ENCODE results near the gene BHLHE23. TPM values are rescaled to one million over a fixed set of nuclear protein-coding genes. Genes with fewer than 3 reads are reported as not detected.

The BHLHE23 gene
- total RNA-seq, 2 experiments from 2014 or later, result not detected

DNA sequence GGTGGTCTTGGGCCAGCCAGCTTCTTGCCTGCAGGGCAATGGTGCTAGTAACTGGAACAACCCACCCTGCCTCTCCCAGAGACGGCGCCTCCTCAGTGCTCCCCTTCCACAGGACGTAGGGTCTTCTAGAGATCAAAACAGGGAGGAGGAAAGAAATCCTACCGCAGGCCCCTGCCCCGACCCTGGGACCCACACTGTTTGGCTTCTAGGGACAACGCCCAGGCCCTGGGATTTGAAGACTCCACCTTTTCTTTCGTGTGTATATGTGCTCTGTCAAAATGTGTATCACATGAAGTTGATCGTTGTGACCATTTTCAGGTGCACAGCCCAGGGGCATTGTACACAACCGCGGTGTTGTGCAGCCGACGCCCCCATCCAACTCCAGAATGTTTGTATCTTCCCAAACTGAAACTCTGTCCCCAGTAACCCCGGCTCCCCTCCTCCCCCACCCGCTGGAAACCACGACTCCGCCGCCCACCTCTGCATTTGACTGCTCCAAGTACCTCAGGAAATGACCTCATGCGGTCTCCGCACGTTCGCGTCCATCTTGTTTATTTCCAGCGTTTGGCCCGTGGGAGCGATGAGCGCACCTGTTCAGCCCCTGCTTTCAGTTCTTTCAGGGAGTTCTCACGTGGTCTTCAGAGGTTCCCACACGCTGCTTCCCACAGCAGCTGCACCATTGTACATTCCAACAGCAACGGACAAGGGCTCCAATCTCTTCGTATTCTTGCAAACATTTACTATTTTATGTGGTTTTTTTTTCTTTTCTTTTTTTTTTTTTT is 3.4 kb upstream of the BHLHE23 start:
- DNase-seq, result peak; percentile 81
- Mint-ChIP-seq H3K36me3 (peaks cover 6% of the 10 kb centered on the region), H3K4me3 (peak overlapping the region; percentile 78), H3K27ac (peak overlapping the region; percentile 57), H3K9me3 (peaks cover 16% of the 10 kb centered on the region), H3K27me3 (peaks cover 57% of the 10 kb centered on the region), H3K4me1 (peaks cover 16% of the 10 kb centered on the region)

DNA sequence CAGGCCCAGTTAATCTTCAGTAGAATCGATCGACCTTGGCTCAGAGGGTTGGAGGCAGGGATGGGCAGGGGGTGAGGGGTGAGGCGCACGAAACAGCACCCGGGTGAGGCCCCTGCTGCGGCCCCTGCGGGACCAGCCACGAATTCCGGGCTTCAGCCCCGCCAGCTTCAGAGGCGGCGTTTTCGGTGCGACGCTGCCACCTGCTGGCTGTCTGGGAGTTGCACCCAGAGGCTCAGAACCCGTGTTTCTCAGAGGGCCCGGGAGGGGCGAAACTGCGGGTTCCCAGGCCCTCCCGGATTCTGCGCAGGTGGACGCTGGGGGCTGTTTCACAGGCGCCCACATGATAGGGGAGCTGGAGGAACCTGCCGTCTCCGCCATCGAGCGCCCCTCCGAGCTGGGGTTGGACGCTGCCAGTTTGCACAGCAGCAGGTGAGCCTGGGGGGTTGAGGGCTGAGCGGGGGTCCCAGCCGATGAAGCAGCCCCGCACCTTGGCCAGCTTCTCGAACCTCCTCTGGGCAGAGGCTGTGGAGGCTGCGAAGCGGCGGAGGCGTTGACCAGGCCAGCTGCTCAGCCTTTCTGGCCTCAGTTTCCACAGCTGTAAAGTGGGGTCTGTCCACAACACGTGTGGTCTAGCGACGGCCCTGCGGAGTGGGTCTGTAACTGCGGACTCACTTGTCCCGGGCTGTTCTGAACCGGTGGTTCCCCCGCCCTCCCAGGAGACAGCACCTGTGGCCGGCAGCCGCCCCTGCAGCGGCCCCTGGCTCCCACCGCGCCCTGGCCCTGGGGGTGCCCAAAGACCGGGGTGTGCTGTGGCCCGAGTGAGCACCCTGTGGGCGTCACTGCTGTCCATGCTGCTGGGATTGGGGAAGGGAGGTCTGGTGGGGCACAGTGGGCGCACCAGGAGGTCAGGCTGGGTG is 2.5 kb upstream of the BHLHE23 start:
- peak; percentile 83 for DNase-seq
- Mint-ChIP-seq H3K4me3 (peak overlapping the region; percentile 22), H3K27ac (no peak overlapping the region), H3K4me1 (peaks cover 15% of the 10 kb centered on the region), H3K9me3 (peaks cover 14% of the 10 kb centered on the region), H3K27me3 (peaks cover 54% of the 10 kb centered on the region), H3K36me3 (peaks cover 4% of the 10 kb centered on the region)

- Mint-ChIP-seq H3K4me1 (peaks cover 18% of the 10 kb centered on the region), H3K27ac (no peak overlapping the region), H3K4me3 (no peak overlapping the region)
Measured at GRCh38 chr20:63008541-63009044, 1.8 kb upstream of the BHLHE23 start.

GRCh38 chr20:63007646-63008488 is 1.1 kb upstream of the BHLHE23 start:
- peaks cover 54% of the 10 kb centered on the region for H3K27me3 Mint-ChIP-seq
- H3K27ac Mint-ChIP-seq, result no peak overlapping the region

More at GRCh38 chr20:63008541-63009044, 1.8 kb upstream of the BHLHE23 start:
- Mint-ChIP-seq H3K36me3 (peaks cover 4% of the 10 kb centered on the region), H3K27me3 (peaks cover 54% of the 10 kb centered on the region), H3K9me3 (peaks cover 8% of the 10 kb centered on the region)
- no peak for DNase-seq

DNA sequence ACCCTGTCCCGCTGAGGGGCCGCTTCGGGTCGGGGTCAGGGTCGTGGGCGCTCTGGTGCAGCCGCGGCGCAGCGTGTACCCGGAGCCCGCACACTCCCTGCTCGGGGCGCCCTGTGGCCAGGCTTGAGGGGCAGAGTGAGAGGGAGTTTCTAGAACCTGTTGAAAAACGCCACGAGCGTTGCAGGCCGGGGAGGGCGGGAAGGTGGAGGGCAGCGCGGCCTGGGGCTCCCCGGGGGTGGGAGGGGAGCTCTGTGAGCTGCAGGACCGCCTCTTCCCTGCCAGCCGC is 539 bp upstream of the BHLHE23 start:
- Mint-ChIP-seq H3K4me1 (peaks cover 18% of the 10 kb centered on the region), H3K9me3 (no peaks in the 10 kb centered on the region), H3K36me3 (no peaks in the 10 kb centered on the region), H3K4me3 (no peak overlapping the region), H3K27ac (no peak overlapping the region), H3K27me3 (peaks cover 55% of the 10 kb centered on the region)
- no peak for DNase-seq

More at GRCh38 chr20:63007646-63008488, 1.1 kb upstream of the BHLHE23 start:
- Mint-ChIP-seq H3K4me3 (no peak overlapping the region), H3K9me3 (peaks cover 1% of the 10 kb centered on the region), H3K36me3 (no peaks in the 10 kb centered on the region), H3K4me1 (peaks cover 18% of the 10 kb centered on the region)
- DNase-seq, result no peak

DNA sequence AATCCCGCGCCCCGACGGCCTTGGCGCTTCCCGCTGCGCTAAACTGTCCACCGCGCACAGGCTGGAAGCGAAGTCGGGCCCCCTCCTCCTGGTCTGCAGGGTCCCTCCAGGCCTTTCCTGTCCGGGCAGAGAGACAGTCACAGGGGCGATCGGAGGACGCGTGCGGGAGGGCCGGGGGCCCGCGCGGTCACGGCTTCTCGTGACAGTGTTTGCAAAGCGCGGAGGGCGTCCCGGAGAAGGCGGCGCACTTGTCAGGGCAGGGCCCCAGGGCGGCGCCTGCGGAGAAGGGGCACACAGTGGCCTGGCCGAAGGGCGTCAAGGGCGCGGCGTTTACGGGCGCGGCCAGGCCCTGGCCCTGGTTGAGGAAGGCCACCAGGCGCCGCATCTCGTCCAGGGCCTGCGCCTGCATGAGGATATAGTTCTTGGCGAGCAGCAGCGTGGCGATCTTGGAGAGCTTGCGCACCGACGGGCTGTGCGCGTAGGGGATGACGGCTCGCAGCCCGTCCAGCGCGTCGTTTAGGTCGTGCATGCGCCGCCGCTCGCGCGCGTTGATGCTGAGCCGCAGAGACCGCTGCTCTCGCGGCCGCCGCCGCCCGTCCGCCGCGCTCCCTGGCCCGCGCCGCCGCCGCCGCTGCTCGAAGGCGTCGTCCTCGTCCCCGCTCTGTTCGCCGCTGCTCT is 763 bp downstream of the BHLHE23 start:
- no peaks in the 10 kb centered on the region for H3K9me3 Mint-ChIP-seq
- peaks cover 64% of the 10 kb centered on the region for H3K27me3 Mint-ChIP-seq
- peaks cover 18% of the 10 kb centered on the region for H3K4me1 Mint-ChIP-seq
- DNase-seq, result peak; percentile 23
- no peaks in the 10 kb centered on the region for H3K36me3 Mint-ChIP-seq
- H3K27ac Mint-ChIP-seq, result no peak overlapping the region
- no peak overlapping the region for H3K4me3 Mint-ChIP-seq

- Mint-ChIP-seq H3K4me3 (no peak overlapping the region), H3K27me3 (peaks cover 69% of the 10 kb centered on the region), H3K27ac (no peak overlapping the region), H3K36me3 (no peaks in the 10 kb centered on the region), H3K4me1 (peaks cover 17% of the 10 kb centered on the region), H3K9me3 (no peaks in the 10 kb centered on the region)
- DNase-seq, result no peak
Measured at GRCh38 chr20:63005365-63005861, 1.4 kb downstream of the BHLHE23 start.

DNA sequence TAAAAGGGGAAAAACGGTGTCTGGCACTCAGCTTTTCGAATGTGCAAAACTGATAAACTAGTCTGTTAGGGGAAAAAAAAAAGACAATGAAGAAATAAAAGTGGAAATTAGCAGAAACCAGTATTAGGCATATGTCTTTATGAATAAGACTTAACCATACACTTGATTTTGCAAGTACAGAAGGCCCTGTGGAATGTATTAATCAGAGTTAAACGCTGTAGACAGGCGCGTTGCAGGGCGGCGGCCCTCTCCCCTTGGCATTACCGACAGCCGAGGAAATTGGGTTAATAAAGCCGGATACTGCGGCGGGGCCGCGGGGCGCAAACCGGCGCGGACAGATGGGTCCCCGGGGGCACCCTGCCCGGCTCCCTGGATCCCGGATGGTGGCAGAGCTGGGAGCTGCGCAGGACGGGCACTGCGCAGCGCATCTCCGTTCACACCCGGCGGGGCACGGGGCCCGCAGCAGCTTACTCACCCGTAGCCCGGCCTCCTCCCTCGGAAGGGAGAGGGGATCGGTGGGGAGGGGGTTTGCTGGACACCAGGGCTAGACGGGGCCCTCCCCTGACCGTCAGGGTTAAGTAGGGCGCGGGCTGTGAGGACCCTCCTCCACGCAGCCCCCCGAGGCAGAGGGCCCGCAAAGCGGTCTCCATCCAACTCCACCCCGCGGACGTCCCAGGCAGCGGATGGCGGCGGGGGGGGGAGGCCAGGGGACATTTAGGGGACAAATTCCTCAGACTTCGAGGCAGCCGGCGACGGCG is 2.0 kb downstream of the BHLHE23 start:
- no peak for DNase-seq
- H3K27ac Mint-ChIP-seq, result no peak overlapping the region
- no peaks in the 10 kb centered on the region for H3K36me3 Mint-ChIP-seq
- no peak overlapping the region for H3K4me3 Mint-ChIP-seq
- peaks cover 11% of the 10 kb centered on the region for H3K4me1 Mint-ChIP-seq
- H3K27me3 Mint-ChIP-seq, result peaks cover 76% of the 10 kb centered on the region
- no peaks in the 10 kb centered on the region for H3K9me3 Mint-ChIP-seq

DNA sequence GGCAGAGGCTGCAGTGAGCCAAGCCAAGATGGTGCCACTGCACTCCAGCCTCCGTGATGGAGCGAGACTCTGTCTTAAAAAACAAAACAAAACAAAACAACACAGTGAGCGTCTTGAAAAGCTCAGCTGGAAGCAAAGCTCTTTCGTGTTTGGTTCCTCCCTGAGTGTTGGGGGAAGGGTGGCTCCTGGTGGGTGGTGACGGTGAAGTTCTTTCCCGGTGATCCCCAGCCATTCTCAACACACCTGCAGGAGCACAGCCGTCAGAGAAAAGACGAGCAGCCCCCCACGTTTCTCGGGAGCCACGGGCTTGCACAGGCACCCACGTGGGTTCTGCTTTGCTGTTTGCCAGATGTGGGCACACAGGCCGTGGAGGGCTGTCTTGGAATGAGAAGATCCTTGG is 3.2 kb downstream of the BHLHE23 start:
- no peaks in the 10 kb centered on the region for H3K36me3 Mint-ChIP-seq
- no peaks in the 10 kb centered on the region for H3K9me3 Mint-ChIP-seq
- no peak for DNase-seq
- H3K27me3 Mint-ChIP-seq, result peaks cover 81% of the 10 kb centered on the region
- H3K4me3 Mint-ChIP-seq, result no peak overlapping the region
- H3K4me1 Mint-ChIP-seq, result peaks cover 8% of the 10 kb centered on the region
- no peak overlapping the region for H3K27ac Mint-ChIP-seq

DNA sequence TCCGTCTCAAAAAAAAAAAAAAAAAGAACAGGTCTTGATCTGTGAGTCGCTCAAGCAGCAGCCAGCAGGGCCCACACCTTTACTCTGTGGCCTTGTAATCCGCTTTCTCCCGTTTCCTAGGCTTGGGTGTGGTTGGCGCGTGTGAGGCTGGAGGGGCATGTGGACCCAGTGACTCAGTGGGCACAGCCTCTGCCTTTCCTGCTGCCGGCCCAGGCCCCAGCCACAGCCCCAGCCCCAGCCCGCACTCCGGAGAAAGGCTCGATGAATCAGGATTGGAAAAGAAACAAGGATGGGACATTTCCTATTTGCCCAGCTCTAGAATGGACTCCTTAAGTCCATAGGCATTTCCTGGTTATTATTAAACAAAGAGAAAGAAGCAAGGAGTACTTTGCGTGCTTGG is 4.3 kb downstream of the BHLHE23 start:
- no peaks in the 10 kb centered on the region for H3K36me3 Mint-ChIP-seq
- no peak for DNase-seq
- H3K9me3 Mint-ChIP-seq, result no peaks in the 10 kb centered on the region
- no peak overlapping the region for H3K4me3 Mint-ChIP-seq
- H3K27ac Mint-ChIP-seq, result no peak overlapping the region
- peaks cover 81% of the 10 kb centered on the region for H3K27me3 Mint-ChIP-seq
- H3K4me1 Mint-ChIP-seq, result peaks cover 5% of the 10 kb centered on the region

DNA sequence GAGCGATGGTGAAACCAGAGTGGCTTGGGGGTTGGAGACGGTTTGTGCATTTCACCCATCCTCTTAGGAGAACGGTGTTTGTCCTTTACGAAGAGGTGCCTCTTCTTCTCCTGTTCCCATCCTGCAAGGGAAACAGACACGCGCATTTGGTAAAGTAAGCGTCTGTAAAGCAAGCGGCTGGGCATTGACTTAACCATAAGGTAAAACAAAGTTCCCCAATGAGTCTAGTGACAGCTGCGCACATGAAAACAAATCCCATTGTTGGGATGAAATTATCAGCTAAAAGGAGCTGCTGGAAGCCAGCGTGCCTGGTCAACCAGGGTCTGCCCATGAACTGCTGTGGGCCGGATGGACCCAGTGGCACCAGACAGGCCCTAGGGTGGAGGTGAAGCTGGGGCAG is 5.8 kb downstream of the BHLHE23 start:
- Mint-ChIP-seq H3K4me3 (no peak overlapping the region), H3K27ac (no peak overlapping the region), H3K9me3 (no peaks in the 10 kb centered on the region), H3K4me1 (peaks cover 5% of the 10 kb centered on the region), H3K36me3 (no peaks in the 10 kb centered on the region), H3K27me3 (peaks cover 80% of the 10 kb centered on the region)
- no peak for DNase-seq

- no peak for DNase-seq
- H3K9me3 Mint-ChIP-seq, result no peaks in the 10 kb centered on the region
- peaks cover 72% of the 10 kb centered on the region for H3K27me3 Mint-ChIP-seq
- no peak overlapping the region for H3K4me3 Mint-ChIP-seq
- no peak overlapping the region for H3K27ac Mint-ChIP-seq
- H3K4me1 Mint-ChIP-seq, result peaks cover 5% of the 10 kb centered on the region
- H3K36me3 Mint-ChIP-seq, result no peaks in the 10 kb centered on the region
Measured at GRCh38 chr20:63000036-63000435, 6.7 kb downstream of the BHLHE23 start.

DNA sequence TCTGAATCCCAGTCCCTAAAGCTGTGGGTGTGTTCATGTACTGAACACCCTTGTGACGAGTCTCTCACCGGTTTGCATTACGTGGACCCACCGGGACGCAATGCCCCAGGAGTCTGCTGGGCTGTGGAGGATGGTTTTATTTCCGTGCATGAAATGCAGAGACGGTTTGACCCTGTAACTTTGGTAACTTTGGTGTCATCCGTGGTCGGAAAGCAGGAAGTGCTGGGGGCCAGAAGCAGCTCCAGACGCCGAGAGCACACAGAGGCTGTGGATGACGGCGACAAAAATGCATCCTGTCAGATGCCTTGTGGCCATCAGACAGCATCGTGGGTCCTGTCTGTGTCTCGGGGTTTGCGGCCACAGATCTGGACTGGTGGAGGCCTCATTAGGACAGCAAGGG is 7.2 kb downstream of the BHLHE23 start:
- peaks cover 69% of the 10 kb centered on the region for H3K27me3 Mint-ChIP-seq
- no peak overlapping the region for H3K27ac Mint-ChIP-seq
- DNase-seq, result no peak
- no peak overlapping the region for H3K4me3 Mint-ChIP-seq
- H3K4me1 Mint-ChIP-seq, result peaks cover 5% of the 10 kb centered on the region
- no peaks in the 10 kb centered on the region for H3K36me3 Mint-ChIP-seq
- H3K9me3 Mint-ChIP-seq, result no peaks in the 10 kb centered on the region
